GM12874 (cell line): ENCODE results near the gene PRRG4.

Source experiments
- TF ChIP-seq, protein P1 (sequence below): IDR thresholded peaks from 2 replicates; pipeline ENCODE4 v1.5.1; 2011; ENCODE audit warnings: low read depth, mild to moderate bottlenecking, control low read depth, low read length, moderate library complexity; ENCODE audit not compliant: insufficient read depth

Gene PRRG4

DNA sequence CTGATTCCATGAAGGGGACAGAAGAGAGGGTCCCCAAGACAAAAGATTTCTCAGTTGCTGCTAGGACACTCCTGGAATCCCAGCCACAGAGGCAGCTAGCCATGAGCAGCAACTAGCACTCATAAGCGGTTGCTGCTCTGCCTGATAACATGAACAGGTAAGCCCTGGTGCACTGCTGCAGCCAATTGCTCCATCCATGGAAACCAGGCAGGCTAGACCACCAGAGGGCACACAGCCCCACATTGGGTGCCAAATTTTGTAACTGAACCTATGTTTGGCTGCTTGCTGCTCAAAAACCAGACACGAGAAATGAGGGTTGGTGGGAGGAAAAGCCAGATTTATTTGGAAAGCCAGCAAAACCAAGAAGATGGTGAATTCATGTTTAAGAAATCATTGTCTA lies 40.9 kb downstream of the PRRG4 start:
- TF ChIP-seq, protein P1, sequence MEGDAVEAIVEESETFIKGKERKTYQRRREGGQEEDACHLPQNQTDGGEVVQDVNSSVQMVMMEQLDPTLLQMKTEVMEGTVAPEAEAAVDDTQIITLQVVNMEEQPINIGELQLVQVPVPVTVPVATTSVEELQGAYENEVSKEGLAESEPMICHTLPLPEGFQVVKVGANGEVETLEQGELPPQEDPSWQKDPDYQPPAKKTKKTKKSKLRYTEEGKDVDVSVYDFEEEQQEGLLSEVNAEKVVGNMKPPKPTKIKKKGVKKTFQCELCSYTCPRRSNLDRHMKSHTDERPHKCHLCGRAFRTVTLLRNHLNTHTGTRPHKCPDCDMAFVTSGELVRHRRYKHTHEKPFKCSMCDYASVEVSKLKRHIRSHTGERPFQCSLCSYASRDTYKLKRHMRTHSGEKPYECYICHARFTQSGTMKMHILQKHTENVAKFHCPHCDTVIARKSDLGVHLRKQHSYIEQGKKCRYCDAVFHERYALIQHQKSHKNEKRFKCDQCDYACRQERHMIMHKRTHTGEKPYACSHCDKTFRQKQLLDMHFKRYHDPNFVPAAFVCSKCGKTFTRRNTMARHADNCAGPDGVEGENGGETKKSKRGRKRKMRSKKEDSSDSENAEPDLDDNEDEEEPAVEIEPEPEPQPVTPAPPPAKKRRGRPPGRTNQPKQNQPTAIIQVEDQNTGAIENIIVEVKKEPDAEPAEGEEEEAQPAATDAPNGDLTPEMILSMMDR: no peak

DNA sequence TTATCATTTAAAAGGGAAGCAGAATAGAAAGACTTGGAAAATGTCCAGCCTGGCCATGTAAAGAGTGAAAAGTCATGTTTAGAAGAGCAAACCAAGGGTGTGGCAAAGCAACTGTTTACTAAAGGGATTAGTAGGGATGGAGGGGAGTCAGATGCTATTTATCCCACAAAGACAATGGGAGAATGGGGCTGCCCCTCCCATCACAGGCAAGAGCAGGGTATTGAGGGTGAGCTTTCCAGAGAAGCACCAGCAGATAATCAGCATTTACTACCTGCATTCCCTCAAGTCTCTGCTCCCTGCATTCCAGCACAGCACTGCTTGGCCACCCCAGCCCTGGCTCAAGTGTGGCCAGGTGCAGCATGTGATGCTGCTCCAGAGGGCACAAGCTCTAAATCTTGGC lies 44.4 kb downstream of the PRRG4 start:
- TF ChIP-seq, protein P1: no peak

DNA sequence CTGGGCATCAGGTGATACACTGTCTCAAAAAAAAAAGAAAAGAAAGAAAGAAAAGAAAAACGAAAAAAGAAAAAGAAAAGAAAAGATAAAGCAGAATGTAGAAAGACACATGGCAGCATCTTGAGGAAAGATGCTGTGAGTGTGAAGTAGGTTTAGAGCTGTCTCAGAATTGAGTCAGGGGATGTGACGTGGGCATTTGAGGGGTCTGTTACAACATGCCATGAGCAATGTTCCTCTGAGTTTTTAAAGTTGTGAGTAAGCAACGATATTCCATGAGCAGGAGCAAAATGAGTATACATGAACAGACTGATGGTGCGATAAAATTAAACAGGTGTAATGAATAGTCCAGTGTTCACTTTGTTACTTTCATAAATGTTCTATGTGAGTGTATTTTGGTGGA lies 51.6 kb downstream of the PRRG4 start:
- TF ChIP-seq, protein P1: no peak

DNA sequence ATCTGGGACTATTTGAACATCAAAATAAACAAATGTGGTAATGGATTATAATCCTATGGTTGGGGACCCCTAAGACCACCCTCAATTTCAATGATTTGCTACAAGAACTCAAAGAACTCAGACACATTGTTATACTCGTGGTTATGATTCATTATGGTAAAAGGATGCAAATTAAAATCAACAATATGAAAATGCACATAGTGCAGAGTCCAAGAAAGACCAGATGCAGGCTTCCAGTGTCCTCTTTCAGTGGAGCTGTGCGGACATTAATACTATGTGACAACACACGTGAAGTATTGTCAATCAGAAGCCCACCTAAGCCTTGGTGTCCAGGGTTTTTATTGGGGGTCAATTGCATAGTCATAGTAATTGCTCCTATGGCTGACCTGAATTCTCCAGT lies 53.7 kb downstream of the PRRG4 start:
- TF ChIP-seq, protein P1: no peak

DNA sequence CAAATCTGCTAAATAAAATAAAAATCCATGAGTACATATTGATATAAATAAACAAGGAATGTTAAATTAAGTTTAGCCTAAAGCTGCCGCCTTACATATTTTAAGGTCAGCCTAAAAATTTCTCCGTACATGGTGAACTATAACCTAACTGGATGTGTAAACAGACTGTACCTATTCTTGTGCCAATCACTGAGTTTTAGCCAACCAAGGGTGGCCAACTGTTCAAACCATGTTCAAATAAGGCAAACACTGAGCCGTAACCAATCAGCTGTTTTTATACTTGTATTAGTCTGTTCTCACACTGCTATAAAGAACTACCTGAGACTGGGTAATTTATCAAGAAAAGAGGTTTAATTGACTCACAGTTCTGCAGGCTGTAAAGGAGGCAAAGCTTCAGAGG lies 54.3 kb downstream of the PRRG4 start:
- TF ChIP-seq, protein P1: no peak

DNA sequence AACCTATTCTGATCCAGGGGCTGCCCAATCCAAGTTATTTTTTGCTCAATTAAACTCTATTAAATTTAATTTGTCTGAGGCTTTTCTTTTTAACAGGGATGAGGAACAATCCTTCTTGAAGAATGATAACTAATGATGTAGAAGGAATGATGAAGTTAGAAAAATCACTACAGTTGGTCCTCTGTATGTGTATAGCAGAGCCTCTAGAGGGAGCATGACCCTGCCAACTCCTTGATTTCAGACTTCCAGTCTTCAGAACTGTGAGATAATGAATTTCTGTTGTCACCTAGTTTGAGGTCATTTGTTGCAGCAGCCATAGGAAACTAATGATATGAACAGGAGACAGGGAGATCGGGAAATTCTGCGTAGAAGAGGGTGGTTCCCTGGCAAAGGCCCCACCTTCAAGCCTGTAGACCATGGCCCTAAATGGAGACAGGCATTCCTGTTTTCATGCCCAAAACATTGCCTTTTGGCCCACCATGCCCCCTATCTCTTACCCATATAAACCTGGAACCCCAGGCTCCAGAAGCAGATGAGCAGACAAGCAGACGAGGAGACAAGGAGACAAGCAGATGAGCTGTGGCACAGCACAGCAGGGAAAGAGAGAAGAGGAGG lies 55.1 kb downstream of the PRRG4 start:
- TF ChIP-seq, protein P1: peak; percentile 49

DNA sequence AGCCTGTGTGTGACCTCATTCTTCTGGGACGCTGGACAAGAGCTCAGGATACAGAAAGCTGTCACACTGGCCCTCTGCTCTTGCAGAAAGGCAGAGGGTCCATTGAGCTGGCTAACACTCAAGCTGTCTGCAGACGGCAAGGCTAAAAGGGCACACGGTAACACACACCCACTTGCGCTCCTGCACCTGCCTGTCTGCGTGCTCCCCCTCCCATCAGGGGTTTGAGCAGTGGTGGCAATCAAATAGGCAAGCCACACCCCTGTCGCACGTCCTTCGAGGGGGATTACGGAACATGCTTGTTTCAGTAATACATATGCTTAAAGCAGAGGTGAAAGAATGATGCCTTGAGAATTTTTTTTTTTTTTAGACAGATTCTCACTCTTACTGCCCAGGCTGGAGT lies 55.8 kb downstream of the PRRG4 start:
- TF ChIP-seq, protein P1: no peak
